Mesenteric fat pad (tissue), 1 donor: ENCODE data around the gene SHISA8. TPM values are rescaled to one million over a fixed set of nuclear protein-coding genes. Genes with fewer than 3 reads are reported as not detected.
A peak's percentile ranks its signal among the peaks of the same experiment; 100 is the strongest.

Experiments used
- DNase-seq: peaks from one replicate; pipeline ENCODE4 v3.0.0-alpha.2; 2020; ENCODE audit warnings: low spot score
- microRNA-seq: library from miRNA; unstranded; fragments of <30 nt; microRNA quantifications from one replicate; pipeline ENCODE4 v1.2.0, GENCODE V29; 2020; ENCODE audit warnings: borderline number of aligned reads
- total RNA-seq: library from RNA; stranded (reverse); fragmentation: NEBNext Ultra II Directional; extraction: Animal tissue kit (Norgen Biotek cat#: 25700); gene quantifications from one replicate; pipeline ENCODE4 v1.2.1, GENCODE V29; 2021
- donor health status: DM: yes; HTN: yes; CAD: no.

SHISA8 gene
- total RNA-seq, 1 donor from 2014 or later: not detected

DNA sequence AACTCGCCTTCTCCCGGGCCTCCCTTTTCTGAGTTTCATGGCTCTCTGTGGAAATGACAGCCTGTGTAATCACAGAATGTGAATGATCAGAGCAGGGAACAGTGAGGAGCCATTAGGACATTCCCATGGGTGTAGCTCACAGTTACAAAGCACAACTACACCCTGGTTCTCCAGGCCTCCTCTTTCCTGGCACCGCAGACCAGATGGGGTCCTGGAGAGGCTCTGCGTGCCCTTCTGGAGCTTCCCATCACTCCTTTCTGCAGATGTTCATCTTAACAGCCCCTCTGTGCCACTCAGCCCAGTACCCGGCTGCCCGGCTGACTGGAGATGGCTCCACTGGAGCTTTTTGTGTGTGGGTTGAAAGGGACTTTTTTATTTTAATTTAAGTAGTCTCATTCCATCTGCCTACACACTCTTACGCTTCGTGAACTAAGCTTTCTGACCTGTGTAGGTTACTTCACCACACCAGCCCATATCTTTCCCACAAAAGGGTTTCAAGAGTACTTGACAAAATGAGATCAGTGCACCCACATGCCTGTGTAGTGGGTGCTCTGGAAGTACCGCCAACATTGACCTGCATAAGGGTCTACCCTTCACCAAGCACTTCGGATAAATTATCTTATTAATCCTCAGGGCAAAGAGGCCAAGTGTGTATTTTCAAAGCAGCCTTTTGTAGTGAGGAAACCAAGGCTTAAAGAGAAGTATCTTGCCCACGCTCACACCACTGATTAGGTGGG, 52.2 kb downstream of the SHISA8 start:
- no peak for DNase-seq

DNA sequence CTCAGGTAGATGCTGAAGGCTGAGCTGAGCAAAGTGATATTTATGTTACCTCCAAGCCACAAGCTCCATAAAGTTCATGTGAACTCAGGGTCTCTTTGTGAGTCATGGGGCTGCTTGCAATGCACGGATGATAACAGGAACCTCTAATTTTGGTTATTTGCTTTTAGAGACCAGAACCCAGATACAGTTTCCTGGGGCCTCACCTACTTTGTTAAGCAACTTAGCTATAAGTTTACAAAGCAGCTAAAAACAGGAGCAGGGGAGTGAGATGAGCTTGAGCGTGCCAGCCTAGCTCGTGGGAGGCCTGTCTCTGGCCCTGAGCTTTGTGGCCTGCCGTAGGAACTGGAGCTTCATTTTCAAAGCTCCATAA, 52.7 kb downstream of the SHISA8 start:
- DNase-seq: no peak

Small RNA genes within 50 kb of the gene (microRNA-seq; reads per million reads assigned to microRNA genes)
- 16.0 reads per million, percentile 14 among the genes with 10 or more reads in this experiment for gene MIR33A

Other genes starting within 250 kb of the SHISA8 start
- 116 TPM for gene SNU13, start 226.2 kb downstream of the SHISA8 start, total RNA-seq
- 2.2 TPM for gene MEI1, start 215.6 kb downstream of the SHISA8 start, total RNA-seq
- 4.1 TPM for gene CCDC134, start 114.4 kb downstream of the SHISA8 start, total RNA-seq
- 35.9 TPM for gene SREBF2, start 82.0 kb downstream of the SHISA8 start, total RNA-seq
- gene TNFRSF13C, start 11.7 kb upstream of the SHISA8 start, total RNA-seq: 0.19 TPM
- gene CENPM, start 32.1 kb upstream of the SHISA8 start, total RNA-seq: not detected
- gene SEPTIN3, start 54.4 kb upstream of the SHISA8 start, total RNA-seq: 0.55 TPM
- gene WBP2NL, start 83.7 kb upstream of the SHISA8 start, total RNA-seq: 0.61 TPM
- gene NAGA, start 155.7 kb upstream of the SHISA8 start, total RNA-seq: 25.8 TPM
- gene PHETA2, start 159.2 kb upstream of the SHISA8 start, total RNA-seq: 11.0 TPM
- gene SMDT1, start 164.6 kb upstream of the SHISA8 start, total RNA-seq: 69.3 TPM
- gene NDUFA6, start 175.7 kb upstream of the SHISA8 start, total RNA-seq: 55.8 TPM
- 0.26 TPM for gene CYP2D6, start 215.7 kb upstream of the SHISA8 start, total RNA-seq